Heart right ventricle (tissue), 16 donors: ENCODE measurements around the gene RIPK1. TPM values are rescaled to one million over a fixed set of nuclear protein-coding genes. Genes with fewer than 3 reads are reported as not detected.

ENCODE experiments used
- ATAC-seq, 8 donors: fragments of 200-7000 bp; cut with Tn5 transposase; one replicate each; pipeline ENCODE4 v1.9.1; 2020; ENCODE audit warnings: mild to moderate bottlenecking in 8 of 8, moderate library complexity in 8 of 8, moderate number of reproducible peaks in 1 of 8
- DNase-seq, 2 donors: peaks; one replicate each; pipeline ENCODE4 v3.0.0-alpha.2; 2020
- H3K27ac ChIP-seq, 10 donors: fragments of 200-600 bp; sonication (generic) in 2 of 10; one replicate each; pipeline versions ENCODE4 v1.5.0 to v1.8.0; 2020 to 2022; ENCODE audit warnings: mild to moderate bottlenecking in 3 of 10
- H3K27me3 ChIP-seq, 7 donors: fragments of 200-600 bp; one replicate each; pipeline ENCODE4 v1.8.0; 2021 to 2022; ENCODE audit warnings: mild to moderate bottlenecking in 2 of 7
- H3K36me3 ChIP-seq, 9 donors: fragments of 200-600 bp; sonication (generic) in 1 of 9; one replicate each; pipeline versions ENCODE4 v1.5.0 to v1.8.0; 2020 to 2022; ENCODE audit warnings: mild to moderate bottlenecking in 2 of 9
- H3K4me1 ChIP-seq, 9 donors: fragments of 200-600 bp; sonication (generic) in 1 of 9; one replicate each; pipeline versions ENCODE4 v1.5.0 to v1.8.0; 2020 to 2022; ENCODE audit warnings: mild to moderate bottlenecking in 4 of 9
- H3K4me3 ChIP-seq, 10 donors: fragments of 200-600 bp; sonication (generic) in 2 of 10; one replicate each; pipeline versions ENCODE4 v1.5.0 to v1.8.0; 2020 to 2022; ENCODE audit warnings: mild to moderate bottlenecking in 7 of 10, moderate library complexity in 2 of 10
- H3K9me3 ChIP-seq, 11 donors: fragments of 200-600 bp in 10 of 11; sonication (generic) in 2 of 11; one replicate each; pipeline versions ENCODE4 v1.5.0 to v1.8.0; 2013 to 2022; ENCODE audit warnings: mild to moderate bottlenecking in 2 of 11, control low read depth in 1 of 11, moderate library complexity in 1 of 11
- WGBS, 2 donors: extraction: QIAGEN DNeasy Blood & Tissue Kit; methylation state at CpG; one replicate each; pipeline ENCODE4 v1.1.7; 2013; ENCODE audit warnings: inconsistent platforms in 1 of 2; 5-methylcytosine and 5-hydroxymethylcytosine counted together
- intact Hi-C, 10 donors: fragments of 100-400 bp; cut with DNase I; formaldehyde crosslinking; loops; one replicate each; pipeline versions ENCODE4 v1.11.1 to v1.14.2; 2022
- polyA plus RNA-seq, 2 donors: library from polyadenylated mRNA; stranded (reverse); fragments of 200-250 nt; gene quantifications; one replicate each; pipeline ENCODE4 v1.2.3, GENCODE V29; 2013
- total RNA-seq, 10 donors: library from RNA; stranded (reverse); fragmentation: NEBNext Ultra II Directional in 3 of 10; extraction: Animal tissue kit (Norgen Biotek cat#: 25700) in 3 of 10; gene quantifications; one replicate each; pipeline versions ENCODE4 v1.2.1 to v1.2.4, GENCODE V29; 2021 to 2023
- TF ChIP-seq, protein P1 (sequence below), 9 donors: fragments of 200-600 bp; sonication (generic) in 2 of 9; IDR thresholded peaks; one replicate each; pipeline versions ENCODE4 v1.5.0 to v1.8.0; 2021 to 2022; ENCODE audit warnings: antibody characterized with exemption in 9 of 9, mild to moderate bottlenecking in 5 of 9, moderate library complexity in 1 of 9
- donor health status: Arrhythmogenic right ventricular cardiomyopathy.
- donor health status: ischemic (EF 13 %, LVEDD 7.1; RV severe dilation, severe dysfunction).
- donor health status: healthy with polysubstance abuse.
- donor health status: DM: no; HTN: yes; CAD: no.
- donor health status: DM: no; HTN: no; CAD: no.
- donor health status: ischemic (EF 25% LVEDD 6.9; RV normal size, moderate dysfunction).
- donor health status: ischemic (EF 25% LVEDD 5.7; RV mildly dilated, moderate dysfunction).
- donor health status: healthy.
- donor health status: DM: yes; HTN: yes; CAD: no.
- donor health status: Ischemic cardiomyopathy.
- donor health status: ischemic (EF 35%, LVEDD 5.7; RV mildly dilated, moderate dysfunction).
- donor health status: nonischemic (EF 11% LVEDD 7.7; RV severe dilation, severe dysfunction).
- donor health status: DM: yes; HTN: yes; CAD: no.
- donor health status: PGD.
- donor health status: ischemic (EF 29% LVEDD 5.4; RV normal size, mild dysfunction).
- donor health status: nonischemic (EF 23%, LVEDD 6.1; RV moderate dilation, normal function).

The RIPK1 gene
- total and polyA plus RNA-seq, 12 donors = 5.1 to 12.9 (median 6.4) TPM

DNA sequence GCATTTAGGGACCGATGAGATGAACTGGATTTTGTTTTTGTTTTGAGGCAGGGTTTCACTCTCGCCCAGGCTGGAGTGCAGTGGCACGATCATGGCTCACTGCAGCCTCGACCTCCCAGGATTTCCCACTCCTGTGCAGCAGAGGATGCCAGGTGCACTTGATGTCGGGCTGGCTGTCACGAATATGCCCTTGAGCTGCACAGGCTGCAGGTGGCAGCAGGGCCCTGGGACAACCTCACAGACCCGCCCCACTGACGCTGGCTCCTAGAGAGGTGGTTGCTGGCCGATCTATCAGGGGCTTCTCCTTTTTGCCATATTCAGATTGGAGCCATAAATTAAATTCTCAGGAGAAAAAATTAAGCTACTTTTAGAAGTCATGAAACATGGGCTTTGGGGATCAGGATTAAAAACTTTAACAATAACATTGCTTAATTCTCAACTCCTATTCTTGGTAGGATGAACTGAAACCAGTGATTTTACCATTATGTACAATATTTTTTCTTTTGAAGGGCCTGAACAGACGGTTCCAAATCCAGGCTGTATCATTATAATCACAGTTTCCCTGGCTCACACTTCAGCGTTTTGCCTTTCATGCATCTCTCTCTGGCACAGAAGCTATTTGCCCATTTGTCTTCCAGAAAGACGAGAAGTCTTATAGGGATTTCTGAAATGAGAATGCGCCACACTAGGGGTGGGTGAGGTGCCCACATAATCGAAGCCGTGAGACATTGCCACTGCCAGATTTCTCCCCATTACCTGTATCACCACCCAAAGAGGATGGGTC, 36.2 kb upstream of the RIPK1 start:
- no peak for ATAC-seq
- no peak for DNase-seq
- WGBS, 2 donors = 70 to 78% methylated on average over 15 of the region's 15 CpGs

DNA sequence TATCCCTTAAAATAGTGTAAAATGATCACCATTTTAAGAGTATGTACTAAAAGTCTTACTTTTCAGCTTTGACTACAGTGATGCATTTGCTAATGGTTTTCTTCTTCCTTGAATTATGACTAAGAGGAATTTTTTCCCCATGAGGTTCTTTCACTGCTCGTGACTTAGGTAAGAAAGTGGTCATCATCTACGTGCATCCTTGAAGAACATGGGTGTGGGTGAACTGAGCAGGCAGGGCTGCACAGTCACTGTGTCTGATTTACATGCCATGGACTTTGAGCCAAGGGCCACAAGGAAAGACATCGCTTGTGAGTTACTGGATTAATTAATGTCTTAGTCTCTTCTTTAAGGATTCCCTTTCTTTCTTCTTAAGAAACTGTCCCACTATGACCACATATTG, 35.3 kb upstream of the RIPK1 start:
- no peak overlapping the region for H3K27ac ChIP-seq
- H3K27me3 ChIP-seq = no peaks in the 10 kb centered on the region
- TF ChIP-seq, protein P1, sequence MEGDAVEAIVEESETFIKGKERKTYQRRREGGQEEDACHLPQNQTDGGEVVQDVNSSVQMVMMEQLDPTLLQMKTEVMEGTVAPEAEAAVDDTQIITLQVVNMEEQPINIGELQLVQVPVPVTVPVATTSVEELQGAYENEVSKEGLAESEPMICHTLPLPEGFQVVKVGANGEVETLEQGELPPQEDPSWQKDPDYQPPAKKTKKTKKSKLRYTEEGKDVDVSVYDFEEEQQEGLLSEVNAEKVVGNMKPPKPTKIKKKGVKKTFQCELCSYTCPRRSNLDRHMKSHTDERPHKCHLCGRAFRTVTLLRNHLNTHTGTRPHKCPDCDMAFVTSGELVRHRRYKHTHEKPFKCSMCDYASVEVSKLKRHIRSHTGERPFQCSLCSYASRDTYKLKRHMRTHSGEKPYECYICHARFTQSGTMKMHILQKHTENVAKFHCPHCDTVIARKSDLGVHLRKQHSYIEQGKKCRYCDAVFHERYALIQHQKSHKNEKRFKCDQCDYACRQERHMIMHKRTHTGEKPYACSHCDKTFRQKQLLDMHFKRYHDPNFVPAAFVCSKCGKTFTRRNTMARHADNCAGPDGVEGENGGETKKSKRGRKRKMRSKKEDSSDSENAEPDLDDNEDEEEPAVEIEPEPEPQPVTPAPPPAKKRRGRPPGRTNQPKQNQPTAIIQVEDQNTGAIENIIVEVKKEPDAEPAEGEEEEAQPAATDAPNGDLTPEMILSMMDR (IDR thresholded peaks at IDR 0.05) = no peak
- intact Hi-C loops = no loop called here
- ATAC-seq (no peak), DNase-seq (no peak)
- no peaks in the 10 kb centered on the region for H3K36me3 ChIP-seq
- peaks cover 0 to 6% (median 0%) of the 10 kb centered on the region in 11 donors for H3K9me3 ChIP-seq
- WGBS, 2 donors = 94 to 96% methylated on average over 3 of the region's 3 CpGs
- H3K4me3 ChIP-seq = no peak overlapping the region
- H3K4me1 ChIP-seq = peaks cover 0 to 10% (median 0%) of the 10 kb centered on the region in 9 donors

More for the DNA sequence above, 36.2 kb upstream of the RIPK1 start:
- Histone ChIP-seq H3K27me3 (no peaks in the 10 kb centered on the region), H3K36me3 (no peaks in the 10 kb centered on the region), H3K9me3 (peaks cover 0 to 6% (median 0%) of the 10 kb centered on the region in 11 donors), H3K4me3 (no peak overlapping the region), H3K4me1 (peaks cover 0 to 6% (median 0%) of the 10 kb centered on the region in 9 donors), H3K27ac (no peak overlapping the region)
- TF ChIP-seq, protein P1 (IDR thresholded peaks at IDR 0.05) = no peak
- intact Hi-C loops = no loop called here

DNA sequence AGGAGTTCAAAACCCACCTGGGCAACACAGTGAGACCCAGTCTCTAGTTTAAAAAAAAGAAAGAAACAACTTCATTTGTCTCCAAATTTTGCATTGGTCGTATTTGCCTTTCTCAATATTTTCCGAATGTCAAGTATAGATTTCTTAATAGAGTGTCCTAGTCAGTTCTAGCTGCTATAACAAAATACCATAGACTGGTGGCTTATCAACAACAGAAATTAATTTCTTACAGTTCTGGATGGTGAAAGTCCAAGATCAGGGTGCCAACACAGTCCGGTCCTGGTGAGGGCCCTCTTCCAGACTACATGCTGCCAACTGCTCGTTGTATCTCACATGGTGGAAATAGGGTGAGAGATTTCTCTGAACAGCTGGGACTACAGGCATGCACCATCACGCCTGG, 34.6 kb upstream of the RIPK1 start:
- 96% methylated on average over 5 of the region's 5 CpGs for WGBS, 2 donors
- Histone ChIP-seq H3K4me3 (no peak overlapping the region), H3K36me3 (no peaks in the 10 kb centered on the region), H3K27ac (no peak overlapping the region), H3K4me1 (peaks cover 0 to 10% (median 0%) of the 10 kb centered on the region in 9 donors), H3K27me3 (no peaks in the 10 kb centered on the region), H3K9me3 (peaks cover 0 to 6% (median 0%) of the 10 kb centered on the region in 11 donors)
- intact Hi-C loops = no loop called here
- ATAC-seq (no peak), DNase-seq (no peak)
- TF ChIP-seq, protein P1 (IDR thresholded peaks at IDR 0.05) = no peak

DNA sequence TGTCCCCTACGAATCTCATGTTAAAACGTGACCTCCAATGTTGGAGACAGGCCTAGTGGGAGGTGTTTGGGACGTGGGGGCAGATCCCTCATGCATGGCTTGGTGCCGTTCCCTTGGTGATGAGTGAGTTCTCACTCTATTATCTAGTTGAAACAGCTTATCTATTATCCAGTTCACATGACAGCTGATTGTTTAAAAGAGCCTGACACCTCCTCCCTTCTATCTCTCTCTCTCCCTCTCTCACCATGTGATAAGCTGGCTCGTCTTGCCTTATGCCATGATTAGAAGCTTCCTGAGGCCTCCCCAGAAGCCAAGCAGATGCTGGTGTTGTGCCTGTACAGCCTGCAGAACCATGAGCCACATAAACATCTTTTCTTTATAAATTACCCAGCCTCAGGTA, 32.9 kb upstream of the RIPK1 start:
- ATAC-seq (peak in 1 of 8 donors; percentile 41), DNase-seq (no peak)
- 38 to 73% methylated on average over 5 of the region's 5 CpGs for WGBS, 2 donors
- Histone ChIP-seq H3K27ac (no peak overlapping the region), H3K27me3 (no peaks in the 10 kb centered on the region), H3K36me3 (no peaks in the 10 kb centered on the region), H3K9me3 (peaks cover 0 to 6% (median 0%) of the 10 kb centered on the region in 11 donors), H3K4me1 (peaks cover 0 to 10% (median 0%) of the 10 kb centered on the region in 9 donors), H3K4me3 (no peak overlapping the region)
- TF ChIP-seq, protein P1 (IDR thresholded peaks at IDR 0.05) = no peak
- intact Hi-C loops = no loop called here
